Ovary (tissue), 9 donors: ENCODE results near the gene ARRDC3. TPM values are rescaled to one million over a fixed set of nuclear protein-coding genes. Genes with fewer than 3 reads are reported as not detected.

Experiments
- DNase-seq, 5 donors: peaks; one replicate each; pipeline ENCODE4 v3.0.0-alpha.2; 2019 to 2020
- H3K27ac ChIP-seq, 2 donors: fragments of 200-600 bp; one replicate each; pipeline versions ENCODE4 v1.5.1 to v1.8.0; 2019 to 2022
- H3K27me3 ChIP-seq: fragments of 200-600 bp; one replicate; pipeline ENCODE4 v1.8.0; 2022
- H3K36me3 ChIP-seq: fragments of 200-600 bp; sonication (generic); one replicate; pipeline ENCODE4 v1.5.1; 2019
- H3K4me1 ChIP-seq: one replicate; pipeline ENCODE4 v1.8.1; 2013; ENCODE audit warnings: mild to moderate bottlenecking, moderate library complexity; ENCODE audit not compliant: insufficient read depth
- H3K4me3 ChIP-seq: fragments of 200-600 bp; sonication (generic); one replicate; pipeline ENCODE4 v1.5.1; 2017
- H3K9me3 ChIP-seq, 2 donors: fragments of 200-600 bp in 1 of 2; sonication (generic) in 1 of 2; one replicate each; pipeline versions ENCODE4 v1.5.1 to v1.8.1; 2013 to 2019; ENCODE audit warnings: mild to moderate bottlenecking in 1 of 2, moderate library complexity in 1 of 2
- EP300 ChIP-seq: sonication (generic); formaldehyde crosslinking; IDR thresholded peaks from one replicate; pipeline ENCODE4 v1.6.1; 2017; ENCODE audit warnings: antibody characterized with exemption
- POLR2A ChIP-seq: fragments of 450-650 bp; IDR thresholded peaks from one replicate; pipeline ENCODE4 v1.6.1; 2017; ENCODE audit warnings: antibody characterized with exemption, mild to moderate bottlenecking, moderate library complexity
- WGBS, 3 donors: extraction: QIAGEN DNeasy Blood & Tissue Kit in 1 of 3; methylation state at CpG; one replicate each; pipeline versions ENCODE4 v1.1.5 to v1.1.7; 2013 to 2017; 5-methylcytosine and 5-hydroxymethylcytosine counted together
- intact Hi-C, 4 donors: fragments of 100-400 bp; cut with DNase I; formaldehyde crosslinking; loops; one replicate each; pipeline versions ENCODE4 v1.11.0 to v1.15.1; 2022 to 2023
- polyA plus RNA-seq, 2 donors: library from polyadenylated mRNA; stranded (reverse); fragments of 200-250 nt in 1 of 2; fragments of 350-450 nt in 1 of 2; fragmentation: Illumina TruSeq in 1 of 2; extraction: RNeasy Lipid Tissue Mini Kit (QIAGEN cat#74804) in 1 of 2; gene quantifications; one replicate each; pipeline ENCODE4 v1.2.3, GENCODE V29; 2013 to 2014
- total RNA-seq, 7 donors: library from RNA; depleted of rRNA in 2 of 7; stranded (reverse); fragments of >200 nt in 2 of 7; fragmentation: NEBNext Ultra II Directional in 3 of 7; extraction: Animal tissue kit (Norgen Biotek cat#: 25700) in 3 of 7; gene quantifications; one replicate each; pipeline versions ENCODE4 v1.1.0 to v1.2.4, GENCODE V29; 2016 to 2023
- TF ChIP-seq, protein P1 (sequence below), 3 donors: fragments of 450-650 bp in 2 of 3; fragments of 200-600 bp in 1 of 3; IDR thresholded peaks; one replicate each; pipeline versions ENCODE4 v1.5.1 to v1.8.0; 2016 to 2022; ENCODE audit warnings: antibody characterized with exemption in 3 of 3, mild to moderate bottlenecking in 1 of 3
- donor health status: DM: no; HTN: no; CAD: no; lungs with moderate emphysema.
- donor health status: DM: no; HTN: no; CAD: no.
- donor health status: Bipolar disorder and iron deficiency.
- donor health status: DM: yes; HTN: yes; CAD: no.
- donor health status: DM: no; HTN: no; CAD: no.
- donor health status: DM: yes; HTN: yes; CAD: no.

ARRDC3 gene
- total and polyA plus RNA-seq, 9 donors: 30.2 to 176 (median 103) TPM

DNA sequence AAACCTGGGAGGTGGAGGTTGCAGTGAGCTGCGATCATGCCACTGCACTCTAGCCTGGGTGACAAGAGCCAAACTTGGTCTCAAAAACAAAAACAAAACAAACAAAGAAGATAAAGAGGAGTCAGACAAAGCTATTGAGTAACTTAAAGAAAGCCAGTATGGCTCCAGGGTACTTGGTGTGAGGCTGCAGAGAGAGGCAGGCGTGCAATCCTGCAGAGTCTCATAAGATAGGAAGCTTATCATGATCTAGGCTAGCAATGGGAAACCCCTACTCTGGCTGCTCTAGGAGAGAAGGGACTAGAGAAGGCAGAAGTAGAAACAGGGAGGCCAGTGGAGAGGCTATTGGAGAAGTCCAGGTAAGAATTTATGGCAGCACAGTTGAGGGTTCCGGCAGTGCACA lies 42.0 kb downstream of the ARRDC3 start:
- H3K27ac ChIP-seq: no peak overlapping the region
- H3K36me3 ChIP-seq: no peaks in the 10 kb centered on the region
- WGBS, 3 donors: 81 to 98% (median 95%) methylated on average over 3 of the region's 3 CpGs
- DNase-seq: no peak
- no peaks in the 10 kb centered on the region for H3K9me3 ChIP-seq
- H3K4me1 ChIP-seq: no peaks in the 10 kb centered on the region
- no peaks in the 10 kb centered on the region for H3K27me3 ChIP-seq
- intact Hi-C loops: no loop called here
- TF ChIP-seq POLR2A: no peak
- TF ChIP-seq, protein P1, sequence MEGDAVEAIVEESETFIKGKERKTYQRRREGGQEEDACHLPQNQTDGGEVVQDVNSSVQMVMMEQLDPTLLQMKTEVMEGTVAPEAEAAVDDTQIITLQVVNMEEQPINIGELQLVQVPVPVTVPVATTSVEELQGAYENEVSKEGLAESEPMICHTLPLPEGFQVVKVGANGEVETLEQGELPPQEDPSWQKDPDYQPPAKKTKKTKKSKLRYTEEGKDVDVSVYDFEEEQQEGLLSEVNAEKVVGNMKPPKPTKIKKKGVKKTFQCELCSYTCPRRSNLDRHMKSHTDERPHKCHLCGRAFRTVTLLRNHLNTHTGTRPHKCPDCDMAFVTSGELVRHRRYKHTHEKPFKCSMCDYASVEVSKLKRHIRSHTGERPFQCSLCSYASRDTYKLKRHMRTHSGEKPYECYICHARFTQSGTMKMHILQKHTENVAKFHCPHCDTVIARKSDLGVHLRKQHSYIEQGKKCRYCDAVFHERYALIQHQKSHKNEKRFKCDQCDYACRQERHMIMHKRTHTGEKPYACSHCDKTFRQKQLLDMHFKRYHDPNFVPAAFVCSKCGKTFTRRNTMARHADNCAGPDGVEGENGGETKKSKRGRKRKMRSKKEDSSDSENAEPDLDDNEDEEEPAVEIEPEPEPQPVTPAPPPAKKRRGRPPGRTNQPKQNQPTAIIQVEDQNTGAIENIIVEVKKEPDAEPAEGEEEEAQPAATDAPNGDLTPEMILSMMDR (IDR thresholded peaks at IDR 0.05): no peak
- TF ChIP-seq EP300: no peak
- no peak overlapping the region for H3K4me3 ChIP-seq

DNA sequence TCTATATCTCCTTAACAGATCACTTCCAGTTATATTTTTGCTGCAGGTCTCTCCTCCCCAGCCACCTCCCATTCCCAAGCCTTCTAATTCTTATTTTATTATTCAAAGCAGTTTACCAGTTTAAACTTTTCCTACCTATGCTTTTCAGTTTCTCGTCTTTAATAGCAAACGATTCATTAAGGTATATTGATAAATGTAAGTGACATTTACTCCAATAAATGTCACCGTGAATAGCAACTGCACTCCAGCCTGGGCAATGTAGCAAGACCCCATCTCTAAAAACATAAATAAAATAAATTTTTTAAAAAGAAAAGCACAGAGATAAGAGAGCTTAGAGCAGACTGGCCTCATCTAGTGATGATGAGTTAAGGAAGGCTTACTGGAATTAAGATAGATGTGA lies 42.6 kb downstream of the ARRDC3 start:
- TF ChIP-seq EP300: no peak
- TF ChIP-seq, protein P1 (IDR thresholded peaks at IDR 0.05): no peak
- no peak for TF ChIP-seq POLR2A
- WGBS, 3 donors: 91 to 95% (median 91%) methylated on average over 3 of the region's 3 CpGs

DNA sequence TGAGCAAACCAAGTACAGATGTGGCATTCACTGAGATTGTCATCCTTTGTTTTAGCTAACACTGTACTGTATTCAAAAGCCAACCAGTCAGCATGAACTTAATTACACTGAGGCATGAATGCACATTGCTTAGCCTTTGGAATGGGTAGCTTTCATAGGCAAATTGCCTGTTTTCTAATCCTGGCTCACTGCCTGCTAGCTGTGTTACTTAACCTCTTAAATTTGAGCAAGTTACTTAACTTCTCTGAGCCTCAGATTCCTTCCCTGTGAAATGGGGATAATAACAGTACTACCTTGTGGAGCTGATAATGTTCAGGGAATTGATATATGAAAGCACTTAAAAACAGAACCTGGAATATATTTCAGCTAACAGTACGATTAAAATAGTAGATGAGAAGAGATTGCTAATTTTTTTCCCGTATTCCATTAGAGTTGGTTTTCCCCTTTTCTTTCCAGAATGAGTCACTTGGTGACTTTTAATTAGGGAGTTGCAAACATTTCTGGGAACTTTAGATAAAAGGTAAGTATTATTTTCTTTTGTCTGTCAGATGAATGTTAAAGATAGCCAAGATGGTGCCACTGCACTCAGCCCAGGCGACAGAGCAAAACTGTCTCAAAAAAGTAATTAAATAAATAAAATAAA lies 43.9 kb downstream of the ARRDC3 start:
- Histone ChIP-seq H3K4me1 (no peaks in the 10 kb centered on the region), H3K27ac (no peak overlapping the region), H3K9me3 (no peaks in the 10 kb centered on the region), H3K4me3 (no peak overlapping the region), H3K36me3 (no peaks in the 10 kb centered on the region), H3K27me3 (no peaks in the 10 kb centered on the region)
- intact Hi-C loops: loop anchor here in 1 of 4 donors (10.0 kb wide), 1 partner anchor 656 kb away; no protein-coding TSS in a partner anchor
- no peak for DNase-seq
- TF ChIP-seq EP300: no peak
- WGBS, 3 donors: 56 to 67% (median 60%) methylated on average over 3 of the region's 3 CpGs

More for the DNA sequence above, 42.6 kb downstream of the ARRDC3 start:
- intact Hi-C loops: no loop called here
- Histone ChIP-seq H3K4me3 (no peak overlapping the region), H3K27ac (no peak overlapping the region), H3K36me3 (no peaks in the 10 kb centered on the region), H3K9me3 (no peaks in the 10 kb centered on the region), H3K4me1 (no peaks in the 10 kb centered on the region), H3K27me3 (no peaks in the 10 kb centered on the region)
- DNase-seq: no peak

DNA sequence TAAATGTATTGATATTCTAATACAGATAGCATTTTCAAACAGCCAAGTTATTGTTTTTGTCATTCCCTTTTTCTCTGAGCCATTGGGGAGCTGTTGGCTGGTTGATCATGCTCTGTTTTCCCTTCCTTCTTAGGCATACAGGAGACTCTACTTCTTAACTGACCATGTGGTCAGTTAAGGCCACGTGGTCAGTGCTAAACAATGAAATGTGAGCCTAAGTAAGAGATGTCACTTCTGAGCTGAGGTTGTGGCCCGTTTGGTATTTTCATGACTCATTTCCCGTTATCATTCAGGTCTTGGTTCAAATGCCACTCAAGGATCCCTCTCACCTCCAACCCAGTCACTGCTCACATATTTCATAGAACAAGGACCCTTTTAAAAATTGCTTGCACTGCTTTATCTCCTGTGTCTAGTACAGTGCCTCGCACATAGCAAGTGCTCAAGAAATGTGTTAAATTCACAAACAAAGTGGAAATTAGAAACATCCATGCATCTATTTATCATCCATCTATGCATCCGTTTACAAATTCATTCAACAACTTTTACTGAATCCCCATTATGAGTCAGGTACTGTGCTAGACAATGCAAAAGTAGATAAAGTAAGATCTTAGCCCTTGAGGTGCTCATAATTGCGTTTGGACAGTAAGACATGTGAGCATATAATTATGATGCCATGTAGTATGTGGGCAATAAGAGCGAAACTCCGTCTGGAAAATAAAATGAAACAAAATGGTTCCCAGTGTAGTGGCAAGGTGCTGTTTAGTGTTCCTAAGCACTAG lies 50.7 kb downstream of the ARRDC3 start:
- Histone ChIP-seq H3K4me1 (no peaks in the 10 kb centered on the region), H3K9me3 (no peaks in the 10 kb centered on the region), H3K36me3 (no peaks in the 10 kb centered on the region), H3K4me3 (no peak overlapping the region), H3K27ac (no peak overlapping the region), H3K27me3 (no peaks in the 10 kb centered on the region)
- TF ChIP-seq POLR2A: no peak
- TF ChIP-seq, protein P1 (IDR thresholded peaks at IDR 0.05): no peak
- no peak for TF ChIP-seq EP300
- no peak for DNase-seq
- intact Hi-C loops: loop anchor here in 1 of 4 donors (10.0 kb wide), 1 partner anchor 662 kb away; no protein-coding TSS in a partner anchor
- WGBS, 3 donors: 56 to 64% (median 58%) methylated on average over 8 of the region's 8 CpGs

DNA sequence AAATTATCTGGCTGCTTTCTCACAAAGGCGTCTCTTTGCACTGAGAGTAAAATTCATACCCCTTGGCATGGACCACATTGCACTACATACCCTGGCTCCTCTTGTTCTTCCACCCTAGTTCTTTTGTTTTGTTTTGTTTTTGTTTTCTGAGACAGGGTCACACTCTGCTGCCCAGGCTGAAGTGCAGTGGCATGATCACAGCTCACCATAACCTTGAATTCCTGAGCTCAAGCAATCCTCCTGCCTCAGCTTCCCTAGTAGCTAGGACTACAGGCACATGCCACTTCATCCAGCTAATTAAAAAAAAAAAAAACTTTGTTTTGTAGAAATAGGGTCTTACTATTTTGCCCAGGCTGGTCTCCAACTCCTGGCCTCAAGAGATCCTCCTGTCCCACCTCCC lies 51.4 kb downstream of the ARRDC3 start:
- no peak for DNase-seq
- intact Hi-C loops: loop anchor here in 1 of 4 donors (10.0 kb wide), 1 partner anchor 663 kb away; no protein-coding TSS in a partner anchor

More for the DNA sequence above, 51.4 kb downstream of the ARRDC3 start:
- Histone ChIP-seq H3K27me3 (no peaks in the 10 kb centered on the region), H3K36me3 (no peaks in the 10 kb centered on the region), H3K27ac (no peak overlapping the region), H3K4me1 (no peaks in the 10 kb centered on the region), H3K9me3 (no peaks in the 10 kb centered on the region), H3K4me3 (no peak overlapping the region)
- TF ChIP-seq, protein P1 (IDR thresholded peaks at IDR 0.05): no peak
- TF ChIP-seq POLR2A (no peak), EP300 (no peak)
- WGBS, 3 donors: 51 to 68% (median 62%) methylated on average over 1 of the region's 1 CpG
